ENCODE results near the gene GLIS1. TPM values are rescaled to one million over a fixed set of nuclear protein-coding genes. Genes with fewer than 3 reads are reported as not detected.

GLIS1 gene
- total RNA-seq, 2 experiments from 2014 or later = not detected

GRCh38 chr1:53731779-53732305, 7.1 kb downstream of the GLIS1 start:
- no peak for ATAC-seq
- DNase-seq = no peak
- POLR2A ChIA-PET = no interaction called here
- Mint-ChIP-seq H3K4me3 (no peak overlapping the region), H3K27me3 (peaks cover 18% of the 10 kb centered on the region), H3K27ac (no peak overlapping the region), H3K9me3 (no peaks in the 10 kb centered on the region), H3K4me1 (ENCODE audit: low read depth) (no peaks in the 10 kb centered on the region), H3K36me3 (ENCODE audit: low read depth) (no peaks in the 10 kb centered on the region)
- TF ChIP-seq CTCF (IDR thresholded peaks at IDR 0.05) = no peak
- CTCF ChIA-PET = no interaction called here
- intact Hi-C loops (cut with micrococcal nuclease) = no loop called here

GRCh38 chr1:53731043-53731600, 7.8 kb downstream of the GLIS1 start:
- ATAC-seq (no peak), DNase-seq (no peak)
- Mint-ChIP-seq H3K9me3 (no peaks in the 10 kb centered on the region), H3K4me3 (no peak overlapping the region), H3K36me3 (ENCODE audit: low read depth) (no peaks in the 10 kb centered on the region), H3K27ac (no peak overlapping the region), H3K27me3 (peaks cover 13% of the 10 kb centered on the region), H3K4me1 (ENCODE audit: low read depth) (no peaks in the 10 kb centered on the region)
- no peak for TF ChIP-seq CTCF (IDR thresholded peaks at IDR 0.05)
- POLR2A ChIA-PET = no interaction called here
- intact Hi-C loops (cut with micrococcal nuclease) = no loop called here
- CTCF ChIA-PET = no interaction called here

GRCh38 chr1:53730224-53730865, 8.6 kb downstream of the GLIS1 start:
- Mint-ChIP-seq H3K27me3 (peaks cover 9% of the 10 kb centered on the region), H3K4me1 (ENCODE audit: low read depth) (no peaks in the 10 kb centered on the region), H3K4me3 (no peak overlapping the region), H3K36me3 (ENCODE audit: low read depth) (no peaks in the 10 kb centered on the region), H3K9me3 (no peaks in the 10 kb centered on the region), H3K27ac (no peak overlapping the region)
- CTCF ChIA-PET = interaction anchor here (0.7 kb wide), 1 partner anchor 22 kb away, joined by 3 read pairs; no protein-coding TSS in a partner anchor
- POLR2A ChIA-PET = no interaction called here
- TF ChIP-seq CTCF (IDR thresholded peaks at IDR 0.05) = no peak
- ATAC-seq (no peak), DNase-seq (no peak)
- intact Hi-C loops (cut with micrococcal nuclease) = no loop called here

- Mint-ChIP-seq H3K27ac (no peak overlapping the region), H3K9me3 (no peaks in the 10 kb centered on the region), H3K4me3 (no peak overlapping the region), H3K27me3 (peaks cover 11% of the 10 kb centered on the region), H3K4me1 (ENCODE audit: low read depth) (no peaks in the 10 kb centered on the region), H3K36me3 (ENCODE audit: low read depth) (no peaks in the 10 kb centered on the region)
- CTCF ChIA-PET = interaction anchor here (0.7 kb wide), 1 partner anchor 22 kb away, joined by 3 read pairs; no protein-coding TSS in a partner anchor
- no peak for ATAC-seq
- DNase-seq = no peak
- intact Hi-C loops (cut with micrococcal nuclease) = no loop called here
- POLR2A ChIA-PET = no interaction called here
- no peak for TF ChIP-seq CTCF (IDR thresholded peaks at IDR 0.05)
Measured at GRCh38 chr1:53729456-53730223, 9.3 kb downstream of the GLIS1 start.

Measured in activated CD8-positive, alpha-beta T cell treated with anti-CD3 and anti-CD28 coated beads for 36 hours (primary cell).